Endothelial cell of umbilical vein (primary cell): ENCODE results near the gene SPRED2.

Experiments
- EZH2 ChIP-seq: IDR thresholded peaks from 2 replicates; pipeline ENCODE4 v1.6.1; 2012; ENCODE audit warnings: borderline replicate concordance, low read depth, mild to moderate bottlenecking, moderate library complexity, low read length, inconsistent platforms; ENCODE audit not compliant: severe bottlenecking
- MYC ChIP-seq: IDR thresholded peaks from one replicate; pipeline ENCODE4 v1.6.1; 2011; ENCODE audit warnings: mild to moderate bottlenecking, low read depth, low read length
- TF ChIP-seq, protein P1 (sequence below), 2 donors: IDR thresholded peaks; 1 replicate in 1 of 2; 2 replicates in 1 of 2; pipeline ENCODE4 v1.5.1; 2011; ENCODE audit warnings: low read length in 2 of 2, mild to moderate bottlenecking in 2 of 2, moderate library complexity in 2 of 2, control low read depth in 1 of 2, inconsistent platforms in 1 of 2, low read depth in 1 of 2; ENCODE audit not compliant: insufficient read depth in 1 of 2; ENCODE audit errors: extremely low read depth in 1 of 2

DNA sequence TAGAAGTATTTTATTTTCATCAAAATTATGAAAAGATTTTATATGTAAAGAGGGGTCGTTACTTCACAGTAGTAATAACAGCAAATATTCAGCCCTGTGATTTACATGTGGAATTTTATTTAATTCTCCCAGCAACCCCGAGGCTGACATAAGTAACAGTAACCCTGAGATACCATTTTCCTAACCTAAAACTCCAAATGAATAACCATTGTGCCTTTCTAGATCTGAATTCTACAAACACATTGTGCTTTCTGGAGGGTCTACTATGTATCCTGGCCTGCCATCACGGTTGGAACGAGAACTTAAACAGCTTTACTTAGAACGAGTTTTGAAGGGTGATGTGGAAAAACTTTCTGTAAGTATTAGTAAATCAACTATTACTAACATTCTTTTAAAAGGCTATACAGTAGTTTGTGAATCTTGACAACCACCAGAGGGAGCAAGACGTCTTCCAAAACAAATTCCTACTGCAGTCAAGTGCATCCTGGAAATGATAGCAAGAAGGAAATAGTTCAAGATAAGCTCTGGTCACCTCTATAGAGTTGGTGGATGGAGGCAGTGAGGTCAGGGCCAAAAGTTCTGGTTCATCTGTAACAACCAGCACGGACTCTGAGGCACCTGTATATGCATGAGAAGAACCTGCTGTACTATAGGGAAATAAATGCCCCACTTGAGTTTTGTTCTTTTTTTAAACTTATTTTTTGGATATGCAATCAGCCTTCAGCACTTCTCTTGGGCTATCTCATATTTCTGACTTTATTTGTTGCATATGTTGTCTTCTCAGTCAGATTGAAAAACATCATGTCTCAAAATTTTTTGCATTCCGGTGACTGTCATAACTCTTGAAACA lies 167.4 kb downstream of the SPRED2 start:
- no peak for TF ChIP-seq MYC
- TF ChIP-seq EZH2, result no peak
- TF ChIP-seq, protein P1, sequence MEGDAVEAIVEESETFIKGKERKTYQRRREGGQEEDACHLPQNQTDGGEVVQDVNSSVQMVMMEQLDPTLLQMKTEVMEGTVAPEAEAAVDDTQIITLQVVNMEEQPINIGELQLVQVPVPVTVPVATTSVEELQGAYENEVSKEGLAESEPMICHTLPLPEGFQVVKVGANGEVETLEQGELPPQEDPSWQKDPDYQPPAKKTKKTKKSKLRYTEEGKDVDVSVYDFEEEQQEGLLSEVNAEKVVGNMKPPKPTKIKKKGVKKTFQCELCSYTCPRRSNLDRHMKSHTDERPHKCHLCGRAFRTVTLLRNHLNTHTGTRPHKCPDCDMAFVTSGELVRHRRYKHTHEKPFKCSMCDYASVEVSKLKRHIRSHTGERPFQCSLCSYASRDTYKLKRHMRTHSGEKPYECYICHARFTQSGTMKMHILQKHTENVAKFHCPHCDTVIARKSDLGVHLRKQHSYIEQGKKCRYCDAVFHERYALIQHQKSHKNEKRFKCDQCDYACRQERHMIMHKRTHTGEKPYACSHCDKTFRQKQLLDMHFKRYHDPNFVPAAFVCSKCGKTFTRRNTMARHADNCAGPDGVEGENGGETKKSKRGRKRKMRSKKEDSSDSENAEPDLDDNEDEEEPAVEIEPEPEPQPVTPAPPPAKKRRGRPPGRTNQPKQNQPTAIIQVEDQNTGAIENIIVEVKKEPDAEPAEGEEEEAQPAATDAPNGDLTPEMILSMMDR (IDR thresholded peaks at IDR 0.05; ENCODE audit: extremely low read depth in 1 of 2, insufficient read depth in 1 of 2, low read depth in 1 of 2, low read length in 2 of 2), result peak; percentile 54 to 56
